NCI-H2171 (cell line): ENCODE data around the gene THY1.
"Not testable (repeated sequence)": the region's sequence is repeated elsewhere in the genome, so short reads cannot be mapped to it uniquely, and the experiment has no call there.

Experiments used
- DNase-seq: peaks from one replicate; lab custom pipeline; 2025; lab: John Stamatoyannopoulos, UW

THY1 gene

GRCh38 chr11:119417726-119418540 lies 5.0 kb downstream of the THY1 start:
- no peak for DNase-seq

GRCh38 chr11:119416606-119417580 lies 6.1 kb downstream of the THY1 start:
- DNase-seq, result no peak

GRCh38 chr11:119415966-119416365 lies 7.0 kb downstream of the THY1 start:
- no peak for DNase-seq

GRCh38 chr11:119415517-119415916 lies 7.5 kb downstream of the THY1 start:
- DNase-seq, result no peak

- DNase-seq, result no peak
Measured at GRCh38 chr11:119414734-119415133, 8.2 kb downstream of the THY1 start.

GRCh38 chr11:119414321-119414720 lies 8.7 kb downstream of the THY1 start:
- DNase-seq, result no peak

GRCh38 chr11:119412072-119412471 lies 10.9 kb downstream of the THY1 start:
- DNase-seq, result no peak

- no peak for DNase-seq
Measured at GRCh38 chr11:119410501-119410900, 12.5 kb downstream of the THY1 start.

GRCh38 chr11:119409731-119410130 lies 13.2 kb downstream of the THY1 start:
- no peak for DNase-seq

GRCh38 chr11:119406005-119406404 lies 17.0 kb downstream of the THY1 start:
- DNase-seq, result no peak

- not testable (repeated sequence) for DNase-seq
Measured at GRCh38 chr11:119405448-119405847, 17.5 kb downstream of the THY1 start.

GRCh38 chr11:119404872-119405271 lies 18.1 kb downstream of the THY1 start:
- no peak for DNase-seq

GRCh38 chr11:119403021-119403420 lies 20.0 kb downstream of the THY1 start:
- no peak for DNase-seq

- DNase-seq, result no peak
Measured at GRCh38 chr11:119402470-119402869, 20.5 kb downstream of the THY1 start.

- no peak for DNase-seq
Measured at GRCh38 chr11:119400860-119401259, 22.1 kb downstream of the THY1 start.

- no peak for DNase-seq
Measured at GRCh38 chr11:119397740-119398139, 25.2 kb downstream of the THY1 start.

- no peak for DNase-seq
Measured at GRCh38 chr11:119396835-119397234, 26.1 kb downstream of the THY1 start.

GRCh38 chr11:119391275-119391674 lies 31.7 kb downstream of the THY1 start:
- DNase-seq, result no peak

- DNase-seq, result no peak
Measured at GRCh38 chr11:119389611-119390254, 33.2 kb downstream of the THY1 start.

GRCh38 chr11:119388103-119388502 lies 34.9 kb downstream of the THY1 start:
- DNase-seq, result no peak

- no peak for DNase-seq
Measured at GRCh38 chr11:119384332-119384731, 38.6 kb downstream of the THY1 start.

- DNase-seq, result not testable (repeated sequence)
Measured at GRCh38 chr11:119382513-119382912, 40.5 kb downstream of the THY1 start.
